Endothelial cell of umbilical vein (primary cell): ENCODE data around the gene YBX1. TPM values are rescaled to one million over a fixed set of nuclear protein-coding genes. Genes with fewer than 3 reads are reported as not detected.
"Not testable (repeated sequence)": the region's sequence is repeated elsewhere in the genome, so short reads cannot be mapped to it uniquely, and the experiment has no call there.

Source experiments
- BruUV-seq: library from RNA; stranded (reverse); fragments of 400-500 nt; replicated peaks from 2 replicates; lab custom pipeline; 2021; lab: Mats Ljungman, UMichigan
- CTCF ChIA-PET: fragments of 300-600, 350-600 bp; sonication (Branson Sonifier 250); formaldehyde crosslinking; loops from one replicate; lab custom pipeline; 2021; ENCODE audit warnings: antibody characterized with exemption, inconsistent platforms; lab: Charles Lee
- POLR2A ChIA-PET: fragments of 300-600, 350-600 bp; sonication (Branson Sonifier 250); formaldehyde crosslinking; loops from one replicate; lab custom pipeline; 2021; ENCODE audit warnings: antibody characterized with exemption, inconsistent platforms; lab: Charles Lee
- DNase-seq: peaks from one replicate; pipeline ENCODE4 v3.0.0-alpha.2; 2011; ENCODE audit warnings: low read depth, low spot score
- FAIRE-seq: peaks from 2 replicates; lab custom pipeline; 2011; peaks lifted over from hg19 to GRCh38; lab: Jason Lieb, UNC
- H2AFZ ChIP-seq: 2 replicates; pipeline ENCODE4 v1.6.0; 2012; ENCODE audit warnings: low read depth, low read length, control low read depth, inconsistent platforms
- H3K27ac ChIP-seq: 2 replicates; pipeline ENCODE4 v1.5.1; 2011; ENCODE audit warnings: low read depth, mild to moderate bottlenecking, control low read depth, low read length, moderate library complexity; ENCODE audit not compliant: insufficient read depth
- H3K27me3 ChIP-seq, 2 experiments: 2 replicates each; pipeline versions ENCODE4 v1.6.0 to v1.6.1; 2011; ENCODE audit warnings: low read length in 2 of 2, mixed read lengths in 1 of 2; ENCODE audit not compliant: control insufficient read depth in 2 of 2, insufficient read depth in 2 of 2
- H3K36me3 ChIP-seq, 2 experiments: 2 replicates in 1 of 2; 3 replicates in 1 of 2; pipeline ENCODE4 v1.5.1; 2011; ENCODE audit warnings: low read length in 2 of 2, mild to moderate bottlenecking in 1 of 2, moderate library complexity in 1 of 2; ENCODE audit not compliant: control insufficient read depth in 2 of 2, insufficient read depth in 2 of 2; ENCODE audit errors: extremely low read depth in 1 of 2
- H3K4me1 ChIP-seq: 3 replicates; pipeline ENCODE4 v1.5.1; 2011; ENCODE audit warnings: mild to moderate bottlenecking, low read length; ENCODE audit not compliant: control insufficient read depth, insufficient read depth; ENCODE audit errors: extremely low read depth
- H3K4me2 ChIP-seq: 2 replicates; pipeline ENCODE4 v1.6.1; 2011; ENCODE audit warnings: low read length, control low read depth, mixed read lengths; ENCODE audit not compliant: insufficient read depth
- H3K4me3 ChIP-seq, 3 experiments: fragments of 200-600 bp in 1 of 3; sonication (generic), shearing (Covaris generic) in 1 of 3; replicated peaks in 1 of 3; 2 replicates each; pipeline ENCODE4 v1.5.1; 2011 to 2016; ENCODE audit warnings: control low read depth in 3 of 3, low read length in 3 of 3, mild to moderate bottlenecking in 2 of 3, inconsistent platforms in 1 of 3, low read depth in 1 of 3, moderate library complexity in 1 of 3; ENCODE audit not compliant: insufficient read depth in 1 of 3
- H3K79me2 ChIP-seq: 2 replicates; pipeline ENCODE4 v1.6.0; 2012; ENCODE audit warnings: low read length, inconsistent platforms; ENCODE audit not compliant: control insufficient read depth, insufficient read depth
- H3K9ac ChIP-seq: replicated peaks from 2 replicates; pipeline ENCODE3; 2011; ENCODE audit warnings: low read length, control low read depth; ENCODE audit not compliant: insufficient read depth; ENCODE audit errors: extremely low read depth
- H3K9me1 ChIP-seq: replicated peaks from 3 replicates; pipeline ENCODE4 v1.6.0; 2011; ENCODE audit warnings: mild to moderate bottlenecking, low read length; ENCODE audit not compliant: control insufficient read depth, insufficient read depth; ENCODE audit errors: extremely low read depth
- H3K9me3 ChIP-seq: replicated peaks from 2 replicates; pipeline ENCODE4 v1.5.1; 2012; ENCODE audit warnings: low read length, inconsistent platforms; ENCODE audit not compliant: control insufficient read depth, insufficient read depth
- H4K20me1 ChIP-seq: replicated peaks from 2 replicates; pipeline ENCODE3; 2011; ENCODE audit warnings: mild to moderate bottlenecking, low read length; ENCODE audit not compliant: control insufficient read depth, insufficient read depth; ENCODE audit errors: extremely low read depth
- JUN ChIP-seq: IDR thresholded peaks from 2 replicates; pipeline ENCODE4 v1.6.1; 2011; ENCODE audit warnings: borderline replicate concordance, low read depth; ENCODE audit not compliant: insufficient read length, insufficient read depth
- dilution Hi-C: fragments of 300-500 bp; cut with MboI; formaldehyde crosslinking; loops from one replicate; pipeline ENCODE4 v1.15.0; 2019; ENCODE audit warnings: low sequenced_read_pairs; ENCODE audit not compliant: extremely low pct_ligation_motif_present
- intact Hi-C: fragments of 100-400 bp; cut with micrococcal nuclease; formaldehyde crosslinking; loops from one replicate; pipeline ENCODE4 v1.10.0; 2022
- polyA plus RNA-seq, 4 experiments: library from polyadenylated mRNA; depleted of rRNA in 3 of 4; stranded (reverse) in 3 of 4; unstranded in 1 of 4; fragments of >200 nt; gene quantifications; 2 replicates each; pipeline versions ENCODE4 v1.2.1 to v1.2.3, GENCODE V29; 2011 to 2012; ENCODE audit warnings: missing spikeins in 1 of 4
- total RNA-seq: library from RNA; stranded (reverse); gene quantifications from 2 replicates; pipeline ENCODE4 v1.2.3, GENCODE V29; 2021

Gene YBX1
- total and polyA plus RNA-seq, 2 donors (not counting 3 experiments of a cell fraction or from before 2014, with no cell fraction given): 430 to 783 TPM

DNA sequence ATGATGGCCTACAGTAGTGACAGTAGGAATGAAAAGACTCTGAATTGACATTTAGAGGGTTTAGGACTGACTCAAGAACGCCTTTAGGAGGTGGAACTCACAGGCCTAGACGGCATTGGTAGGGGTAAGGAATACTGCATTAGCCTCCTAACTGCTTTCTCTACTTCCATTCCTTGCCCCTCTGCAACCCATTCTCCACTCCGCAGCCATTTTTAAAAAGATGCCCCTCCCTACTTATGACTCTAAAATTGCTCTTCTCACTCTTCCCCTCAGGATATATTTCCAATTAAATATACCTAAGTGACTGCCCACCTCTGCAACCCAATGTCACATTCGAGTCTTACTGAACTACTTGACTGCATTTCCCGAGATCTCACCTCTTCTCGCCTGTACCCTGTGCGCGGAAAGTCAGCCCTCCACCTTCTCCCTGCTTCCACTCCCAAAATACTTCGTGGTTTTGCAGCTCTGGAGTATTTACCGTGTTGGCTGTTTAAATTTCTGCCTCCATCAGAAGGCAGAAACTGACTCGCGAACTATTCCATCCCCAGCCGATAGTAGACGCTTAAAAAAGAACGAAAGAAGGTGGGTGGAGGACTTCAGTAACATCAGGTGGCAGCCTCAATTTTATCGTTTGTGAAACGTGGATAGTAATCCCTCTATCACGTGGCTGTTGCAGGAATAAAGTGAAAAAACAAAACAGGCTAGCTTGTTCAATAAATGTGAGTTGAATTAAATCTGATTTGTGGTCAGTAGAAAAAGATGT is 1.1 kb upstream of the YBX1 start:
- H3K4me1 ChIP-seq: peaks cover 33% of the 10 kb centered on the region
- BruUV-seq: no TSS peak
- H3K9me1 ChIP-seq: no peaks in the 10 kb centered on the region
- H3K4me2 ChIP-seq: peak overlapping the region; percentile 97
- no peaks in the 10 kb centered on the region for H3K27me3 ChIP-seq
- TF ChIP-seq JUN: no peak
- POLR2A ChIA-PET: no interaction called here
- peak overlapping the region; percentile 90 for H3K9ac ChIP-seq
- FAIRE-seq (no peak), DNase-seq (peak; percentile 58)
- dilution Hi-C loops (no loop called here), intact Hi-C loops (loop anchor here (10.0 kb wide), 1 partner anchor 346 kb away; the partner anchor contains the start of gene FOXJ3)
- peaks cover 45% of the 10 kb centered on the region for H3K79me2 ChIP-seq
- H3K9me3 ChIP-seq: no peaks in the 10 kb centered on the region
- H3K36me3 ChIP-seq: no peaks in the 10 kb centered on the region
- peaks cover 14% of the 10 kb centered on the region for H4K20me1 ChIP-seq
- H3K27ac ChIP-seq: peak overlapping the region; percentile 72
- H2AFZ ChIP-seq: peak overlapping the region; percentile 98
- CTCF ChIA-PET: interaction anchor here (0.9 kb wide), 2 partner anchors 12 to 534 kb away, joined by 3 read pairs; no protein-coding TSS in a partner anchor
- H3K4me3 ChIP-seq: peak overlapping the region; percentile 71 to 85 (median 76)

DNA sequence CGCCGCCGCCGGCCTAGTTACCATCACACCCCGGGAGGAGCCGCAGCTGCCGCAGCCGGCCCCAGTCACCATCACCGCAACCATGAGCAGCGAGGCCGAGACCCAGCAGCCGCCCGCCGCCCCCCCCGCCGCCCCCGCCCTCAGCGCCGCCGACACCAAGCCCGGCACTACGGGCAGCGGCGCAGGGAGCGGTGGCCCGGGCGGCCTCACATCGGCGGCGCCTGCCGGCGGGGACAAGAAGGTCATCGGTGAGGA is 193 bp downstream of the YBX1 start:
- BruUV-seq, H3K4me2 ChIP-seq, H3K27me3 ChIP-seq, H3K9me3 ChIP-seq, dilution Hi-C loops, H3K36me3 ChIP-seq, FAIRE-seq, H3K9me1 ChIP-seq, H2AFZ ChIP-seq, DNase-seq: not testable (repeated sequence)
- ChIA-PET POLR2A (interaction anchor here (0.5 to 1.6 kb wide), 5 partner anchors 10 to 85 kb away, joined by 4 to 10 read pairs (median 4); partner anchors contain the start of genes C1orf50 and PPIH), CTCF (interaction anchor here (0.9 to 2.2 kb wide), 7 partner anchors 9 to 104 kb away, joined by 3 to 8 read pairs (median 5); partner anchors contain the start of genes C1orf50, P3H1 and PPIH)
- Histone ChIP-seq H3K9ac (peak overlapping the region; percentile 84), H3K4me3 (peak overlapping the region in 2 of 3 experiments; percentile 76 to 85), H3K79me2 (peaks cover 58% of the 10 kb centered on the region), H3K27ac (peak overlapping the region; percentile 27), H3K4me1 (peaks cover 41% of the 10 kb centered on the region), H4K20me1 (peaks cover 22% of the 10 kb centered on the region)
- intact Hi-C loops: loop anchor here (1.0 to 10.0 kb wide), 5 partner anchors 8 to 348 kb away; partner anchors contain the start of genes C1orf50, FOXJ3, P3H1 and PPIH
